NCI-H748 treated with DMSO at 0.1 percent for 48 hours (cell line): ENCODE measurements around the gene ATXN3.

Experiments
- DNase-seq: peaks from one replicate; lab custom pipeline; 2025; lab: John Stamatoyannopoulos, UW

The ATXN3 gene

DNA sequence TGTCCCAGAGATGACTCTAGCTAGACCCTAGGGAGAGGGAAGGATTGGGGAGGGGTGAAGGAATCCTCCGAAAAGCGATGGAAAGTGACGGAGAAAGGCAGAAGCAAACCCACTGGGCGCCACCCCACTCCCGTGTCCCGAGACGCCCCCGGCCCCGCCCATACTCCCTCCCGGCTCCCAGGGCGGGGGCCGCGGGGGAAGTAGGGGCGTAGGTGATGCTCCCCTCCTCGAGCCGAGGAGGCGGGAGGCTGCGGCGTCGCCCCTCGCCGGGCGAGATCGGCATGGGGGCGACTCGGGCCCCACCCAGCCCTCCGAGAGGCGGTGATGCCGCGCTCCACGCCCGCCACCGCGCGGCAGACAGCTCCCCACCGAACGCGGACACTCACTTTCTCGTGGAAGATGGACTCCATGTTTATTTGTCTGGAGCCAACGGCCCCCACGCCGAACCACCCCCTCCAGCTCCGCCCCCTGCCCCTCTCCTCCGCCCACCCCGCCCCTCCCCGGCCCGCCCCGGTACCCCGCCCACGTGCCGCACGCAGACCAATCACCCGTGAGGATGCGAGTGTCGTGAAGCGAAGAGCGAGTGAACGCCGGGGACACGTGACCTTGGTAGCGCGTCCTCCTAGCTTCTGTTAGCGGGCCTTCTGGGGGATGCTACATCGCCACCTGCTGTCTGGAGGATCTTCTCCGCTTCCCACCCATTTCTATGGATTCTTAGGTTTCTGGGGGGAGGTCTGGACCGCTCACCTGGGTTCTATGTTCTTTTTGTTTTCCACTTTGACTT, at the start of gene ATXN3:
Gene ATXN3, minus strand, starts transcription at position 440 of the 784 bp plus-strand sequence. Its CDS starts 30 bp downstream, at position 410.
- DNase-seq, result peak; percentile 96

DNA sequence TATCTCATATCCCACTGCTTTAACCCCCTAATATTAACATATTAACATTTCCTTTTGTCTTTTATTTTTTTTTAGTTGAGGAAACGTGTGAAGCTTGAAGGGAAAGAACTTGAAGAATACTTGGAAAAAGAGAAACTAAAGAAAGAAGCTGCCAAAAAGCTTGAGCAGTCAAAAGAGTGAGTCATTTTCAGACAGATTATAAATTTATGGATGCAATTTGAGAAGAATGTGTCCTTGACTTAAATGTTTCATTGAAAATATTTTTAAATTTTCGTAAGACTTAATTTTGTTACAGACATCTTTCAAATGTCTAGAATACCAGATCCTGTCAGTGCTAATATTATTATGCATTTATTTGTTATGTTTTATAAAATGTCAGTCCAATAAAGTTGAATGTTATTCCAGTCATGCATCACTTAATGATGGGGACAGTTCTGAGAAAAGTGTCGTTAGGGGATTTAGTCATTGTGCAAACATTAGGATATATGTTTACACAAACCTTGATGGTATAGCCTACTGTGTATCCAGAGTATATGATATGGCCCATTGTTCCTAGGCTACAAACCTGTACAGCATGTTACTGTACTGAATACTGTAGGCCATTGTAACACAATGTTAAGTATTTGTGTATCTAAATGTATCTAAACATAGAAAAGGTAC, 48.0 kb upstream of the ATXN3 start:
- DNase-seq, result peak; percentile 77

DNA sequence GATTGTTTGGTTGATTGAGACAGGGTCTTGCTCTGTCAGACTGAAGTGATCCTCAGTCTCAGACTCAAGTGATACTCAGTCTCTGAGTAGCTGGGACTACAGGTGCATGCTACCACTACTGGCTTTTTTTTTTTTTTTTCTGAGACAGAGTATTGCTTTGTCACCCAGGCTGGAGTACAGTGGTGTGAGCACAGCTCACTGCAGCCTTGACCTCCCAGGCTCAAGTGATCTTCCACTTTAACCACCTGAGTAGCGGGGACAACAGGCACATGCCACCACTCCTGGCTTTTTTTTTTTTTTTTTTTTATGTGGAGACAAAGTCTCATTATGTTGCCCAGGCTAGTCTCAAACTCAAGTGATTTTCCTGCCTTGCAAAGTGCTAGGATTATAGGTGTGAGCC, 47.2 kb upstream of the ATXN3 start:
- no peak for DNase-seq

DNA sequence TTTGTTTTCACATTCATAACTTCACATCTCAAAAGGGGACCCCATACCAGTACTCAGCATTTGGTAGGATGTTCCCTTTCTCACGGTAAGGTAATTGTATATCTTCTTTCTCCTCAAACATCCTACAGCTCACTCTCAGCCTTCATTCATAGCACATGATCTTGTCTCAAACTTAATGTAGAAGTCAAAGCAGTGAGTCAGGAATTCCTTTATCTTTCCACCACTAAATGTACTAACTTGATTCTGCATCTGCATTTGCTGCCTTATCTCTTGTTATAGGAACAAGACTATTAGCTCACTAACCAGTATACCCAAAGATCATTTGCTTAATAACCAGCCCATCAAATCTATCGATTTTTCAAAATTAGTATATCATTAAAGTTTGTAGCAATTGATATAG, 38.3 kb upstream of the ATXN3 start:
- no peak for DNase-seq

DNA sequence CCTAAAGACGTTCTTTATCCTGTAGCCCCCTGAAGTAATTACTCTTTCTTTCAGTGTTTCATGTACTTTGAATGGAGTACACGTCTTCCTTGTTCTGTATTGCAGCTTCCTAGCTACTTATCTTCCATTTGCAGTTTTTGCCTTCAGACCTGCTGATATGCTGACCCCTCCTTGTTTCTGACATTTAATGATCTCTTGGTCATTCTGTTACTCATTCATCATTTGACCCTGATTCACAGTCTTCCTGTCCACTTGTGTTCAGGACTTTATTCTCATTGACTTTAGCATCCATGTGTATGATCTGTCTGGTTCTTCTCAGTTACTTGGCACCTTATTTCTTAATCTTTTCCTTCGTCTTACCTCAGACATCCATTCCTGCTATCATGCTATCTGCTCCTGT, 37.6 kb upstream of the ATXN3 start:
- DNase-seq, result no peak

DNA sequence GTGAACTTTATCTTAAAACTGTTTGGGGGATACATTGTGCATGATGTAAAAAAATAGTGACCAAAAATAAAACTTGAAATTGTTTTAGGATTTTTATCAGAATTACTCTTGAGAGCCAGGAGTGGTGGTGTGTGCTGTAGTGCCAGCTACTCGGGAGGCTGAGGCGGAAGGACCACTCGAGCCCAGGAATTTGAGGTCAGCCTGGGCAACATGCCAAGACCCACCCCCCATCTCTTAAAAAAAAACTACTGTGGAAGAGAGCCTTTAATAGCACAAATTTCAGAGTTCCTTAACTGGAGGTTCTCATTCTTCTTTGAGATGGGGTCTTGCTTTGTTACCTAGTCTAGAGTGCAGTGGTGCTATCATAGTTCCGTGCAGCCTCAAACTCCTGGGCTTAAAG, 36.9 kb upstream of the ATXN3 start:
- no peak for DNase-seq

DNA sequence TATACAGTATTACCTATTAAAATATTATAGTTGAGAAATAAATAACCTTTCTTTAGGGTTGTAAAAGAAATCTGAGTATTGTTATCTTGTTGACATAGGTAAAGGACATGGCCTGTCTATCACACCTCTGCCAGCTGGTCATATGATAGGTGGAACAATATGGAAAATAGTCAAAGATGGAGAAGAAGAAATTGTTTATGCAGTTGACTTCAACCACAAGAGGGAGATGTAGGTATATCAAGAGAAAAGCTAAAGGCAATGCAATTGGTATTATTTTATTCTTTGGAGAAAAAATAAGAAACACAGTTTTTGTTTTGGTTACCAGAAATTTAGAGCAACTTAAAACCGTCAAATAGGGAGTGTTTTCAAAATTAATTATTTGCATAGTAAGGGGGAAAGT, 28.9 kb upstream of the ATXN3 start:
- DNase-seq, result peak; percentile 58

DNA sequence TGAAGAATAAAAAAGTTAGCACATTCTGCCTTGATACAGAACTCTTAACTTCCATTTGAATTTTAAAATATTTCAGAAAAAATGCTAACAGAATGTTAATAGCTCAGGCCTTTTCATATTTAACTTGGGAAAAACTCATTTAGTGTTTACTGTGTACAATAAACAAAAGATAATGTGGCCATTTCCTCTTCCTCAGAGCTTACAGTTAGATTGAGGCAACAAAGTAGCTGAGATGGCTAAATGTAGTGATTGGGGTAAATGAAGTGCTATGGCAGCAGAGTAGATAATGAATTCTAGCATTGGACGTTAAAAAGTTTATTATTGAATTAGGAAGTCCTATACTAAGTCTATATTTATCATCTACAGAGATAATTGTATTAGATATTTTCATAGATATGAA, 28.1 kb upstream of the ATXN3 start:
- no peak for DNase-seq

DNA sequence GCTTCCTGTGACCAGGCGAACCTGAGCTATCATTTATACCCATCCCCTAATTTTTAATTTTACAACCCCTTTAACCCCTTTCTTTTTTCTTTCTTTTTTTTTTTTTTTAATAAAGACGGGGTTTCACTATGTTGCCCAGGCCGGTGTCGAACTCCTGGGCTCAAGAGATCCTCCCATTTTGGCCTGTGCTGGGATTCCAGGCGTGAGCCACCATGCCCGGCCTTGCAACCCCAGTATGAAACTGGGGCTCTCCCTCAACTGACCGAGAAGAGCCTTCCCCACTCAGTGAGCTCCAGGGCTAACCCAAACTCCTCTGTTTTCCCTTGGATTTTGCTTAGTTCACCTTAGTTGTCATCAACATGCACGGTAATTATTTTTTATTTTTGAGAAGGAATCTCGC, 16.4 kb upstream of the ATXN3 start:
- DNase-seq, result no peak

DNA sequence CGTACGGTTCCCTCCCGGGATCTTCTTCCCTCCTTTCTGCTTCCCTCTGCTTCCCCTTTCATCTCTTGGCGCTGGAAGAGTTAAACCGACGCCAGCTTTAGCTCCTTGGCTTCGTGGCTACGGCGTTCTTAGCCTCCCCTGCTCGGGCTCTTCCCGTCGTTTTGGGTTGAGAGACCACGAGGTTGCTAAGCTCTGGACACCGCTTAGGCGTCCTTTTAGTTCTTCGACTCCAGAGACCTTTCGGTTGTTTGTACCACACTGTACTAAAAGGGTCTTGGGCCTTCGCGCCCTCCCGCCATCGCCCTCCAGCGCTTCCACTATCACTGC, 15.9 kb upstream of the ATXN3 start:
- no peak for DNase-seq

DNA sequence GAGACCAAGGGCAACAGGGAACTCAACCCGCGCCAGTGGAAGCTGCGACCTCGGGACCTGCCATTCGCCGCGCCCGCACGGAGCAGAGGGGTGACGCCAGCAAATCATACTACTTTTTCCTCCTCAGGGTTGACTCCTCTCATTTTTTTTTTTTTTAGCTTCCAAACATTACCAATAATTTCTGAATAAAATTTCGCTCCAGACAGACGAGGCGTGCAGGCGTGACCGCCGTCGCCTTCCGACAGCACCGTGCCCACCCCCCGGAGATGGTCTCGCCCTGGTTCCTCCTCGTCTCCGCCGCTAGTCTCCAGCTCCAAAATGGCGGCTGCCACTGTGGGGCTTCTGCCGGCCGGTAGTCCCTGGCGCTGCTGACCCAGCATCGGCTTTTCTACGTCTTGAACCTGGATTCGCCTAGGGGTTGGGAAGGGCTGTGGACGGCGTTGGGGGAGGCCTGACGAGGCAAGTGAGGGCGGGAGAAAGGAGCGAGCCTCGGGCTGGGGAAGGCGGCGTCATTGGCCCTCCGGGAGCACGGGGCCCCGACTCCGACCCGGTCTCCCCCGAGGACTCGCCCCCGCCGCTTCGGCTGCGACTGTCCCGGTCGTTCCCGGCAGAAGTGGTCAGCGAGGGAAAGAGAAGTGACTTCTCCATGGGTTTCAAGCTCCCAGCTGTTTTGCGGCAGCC, 15.4 kb upstream of the ATXN3 start, which contains the start of the genes CPSF2 and NDUFB1:
Gene CPSF2, plus strand, starts transcription at position 300 of the 681 bp plus-strand sequence. CDS start 9,016 bp downstream, outside the sequence.
Gene NDUFB1, minus strand, starts transcription at position 37 of the 681 bp plus-strand sequence. CDS start 4,069 bp downstream, outside the sequence.
- DNase-seq, result peak; percentile 80

DNA sequence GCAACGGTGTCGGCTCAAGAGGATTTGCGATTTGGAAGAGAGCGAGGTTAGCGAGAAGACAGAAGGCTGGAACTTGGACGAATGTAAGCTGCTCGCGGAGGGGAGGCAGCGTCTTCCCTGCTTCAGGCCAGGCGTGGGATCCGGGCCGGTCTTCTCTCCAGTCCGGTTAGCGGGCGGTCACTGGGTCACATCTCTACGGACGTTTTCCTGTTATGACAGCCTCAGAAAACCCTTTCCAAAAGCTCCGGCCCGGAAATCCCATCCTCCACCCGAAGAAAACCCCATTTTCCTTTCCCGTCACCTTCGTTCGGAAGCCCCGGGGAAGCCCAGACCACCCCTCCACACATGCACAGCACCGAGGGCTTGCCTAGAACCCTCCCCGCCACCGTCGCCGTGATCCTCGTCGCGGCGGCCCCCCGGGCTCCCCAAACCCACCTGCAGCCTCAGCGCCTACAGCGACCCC, 14.9 kb upstream of the ATXN3 start:
- no peak for DNase-seq

DNA sequence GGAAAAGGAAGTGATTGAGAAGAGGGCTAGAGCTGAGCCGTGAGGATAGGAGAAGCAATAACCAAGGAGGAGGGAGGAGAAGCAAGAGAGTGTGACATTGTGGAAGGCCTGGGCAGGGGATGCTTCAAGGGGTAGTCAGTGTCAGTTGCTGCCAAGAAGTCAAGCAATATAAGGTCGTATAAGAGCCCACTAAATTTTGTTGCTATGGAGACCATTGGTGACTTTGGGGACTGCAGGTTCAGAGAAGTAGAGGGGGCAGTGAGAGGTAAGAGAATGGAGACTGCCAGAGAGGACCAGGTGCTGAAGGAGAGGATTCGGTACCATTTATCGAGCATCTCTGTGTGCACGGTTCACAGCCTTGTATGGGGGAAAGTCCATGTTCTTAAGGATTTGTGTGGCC, 3.1 kb upstream of the ATXN3 start:
- no peak for DNase-seq

DNA sequence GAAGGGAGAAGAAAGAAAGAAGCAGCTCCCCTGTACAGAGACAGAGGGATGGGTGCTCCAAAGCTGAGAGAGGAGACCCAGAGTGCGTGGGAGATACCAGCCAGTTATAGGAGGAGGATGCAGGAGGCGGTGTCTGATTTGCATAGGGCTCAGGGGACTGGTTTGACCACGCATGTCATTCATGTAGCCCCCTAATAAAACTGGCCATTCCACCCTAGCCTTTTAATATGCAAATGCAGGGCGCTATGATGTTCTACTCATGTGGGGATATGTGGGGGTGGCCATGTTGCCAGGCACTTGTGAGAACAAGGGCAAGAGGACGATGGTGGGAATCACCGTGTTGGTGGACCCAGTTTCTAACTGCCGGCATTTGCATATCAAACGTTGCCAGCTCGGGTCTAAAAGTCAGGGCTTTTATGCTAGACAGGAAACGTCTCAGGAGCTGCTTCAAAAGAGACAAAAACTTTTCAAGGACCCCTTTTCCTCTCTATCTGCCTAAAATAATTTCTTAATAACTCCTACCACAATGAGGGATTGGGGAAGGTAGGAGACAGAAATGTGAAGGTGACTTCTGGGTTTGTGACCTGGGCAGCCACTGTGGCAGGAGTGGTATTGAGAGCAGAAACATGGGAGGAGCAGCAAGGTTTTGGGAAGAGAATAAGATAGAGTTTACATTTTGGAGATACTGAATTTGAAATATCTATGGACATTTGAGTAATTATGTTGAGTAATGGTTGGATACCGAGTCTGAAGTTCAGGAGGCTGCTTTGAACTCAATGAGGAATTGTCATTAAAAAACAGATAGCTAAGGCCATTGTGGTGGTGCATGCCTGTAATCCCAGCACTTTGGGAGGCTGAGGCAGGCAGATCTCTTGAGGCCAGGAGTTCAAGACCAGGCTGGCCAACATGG, 2.2 kb upstream of the ATXN3 start:
- no peak for DNase-seq

DNA sequence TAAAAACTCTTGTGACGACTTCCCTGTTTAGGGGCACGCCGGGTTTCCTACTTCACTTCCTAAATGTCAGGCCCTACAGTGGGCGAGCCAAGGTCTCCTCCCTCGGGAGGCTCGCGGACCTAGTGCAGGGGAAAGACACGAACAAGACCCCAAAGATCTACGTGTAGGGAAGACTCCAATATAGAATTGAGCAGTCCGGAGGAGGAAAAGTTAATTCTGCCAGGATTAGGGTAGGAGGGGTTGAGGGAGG, 564 bp downstream of the ATXN3 start:
- peak; percentile 75 for DNase-seq

DNA sequence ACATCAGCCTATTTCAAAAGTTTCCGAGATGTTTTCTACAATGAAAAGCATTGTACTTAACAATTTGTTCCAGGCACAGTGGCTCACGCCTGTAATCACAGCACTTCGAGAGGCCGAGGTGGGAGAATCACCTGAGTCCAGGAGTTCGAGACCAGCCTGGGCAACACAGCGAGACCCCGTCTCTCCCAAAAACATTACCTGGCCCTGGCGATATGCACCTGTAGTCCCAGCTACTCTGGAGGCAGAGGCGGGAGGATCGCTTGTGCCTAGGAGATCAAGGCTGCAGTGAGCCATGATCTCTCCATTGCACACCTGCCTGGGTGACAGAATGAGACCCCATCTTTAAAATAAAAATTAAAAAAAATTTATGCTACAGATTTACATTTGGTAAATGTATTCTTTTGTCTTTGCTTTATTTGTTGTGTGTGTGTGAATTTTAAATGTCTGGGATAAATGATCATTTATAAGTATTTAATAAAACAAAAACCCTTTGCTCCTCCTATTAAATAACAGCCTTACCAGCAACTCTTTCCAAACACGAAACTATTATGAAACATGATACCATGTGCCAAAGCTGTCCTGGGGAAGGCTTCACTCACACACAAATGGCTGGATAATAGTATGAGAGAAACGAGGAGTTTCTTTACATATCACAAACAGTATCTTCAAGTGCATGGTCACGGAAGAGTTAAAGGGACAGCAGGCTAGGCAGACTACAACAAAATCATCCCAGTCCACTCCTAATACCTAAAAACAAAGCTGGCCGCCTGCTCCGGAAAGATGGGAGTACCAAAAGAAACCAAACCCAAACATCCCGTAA, 1.1 kb downstream of the ATXN3 start:
- no peak for DNase-seq

DNA sequence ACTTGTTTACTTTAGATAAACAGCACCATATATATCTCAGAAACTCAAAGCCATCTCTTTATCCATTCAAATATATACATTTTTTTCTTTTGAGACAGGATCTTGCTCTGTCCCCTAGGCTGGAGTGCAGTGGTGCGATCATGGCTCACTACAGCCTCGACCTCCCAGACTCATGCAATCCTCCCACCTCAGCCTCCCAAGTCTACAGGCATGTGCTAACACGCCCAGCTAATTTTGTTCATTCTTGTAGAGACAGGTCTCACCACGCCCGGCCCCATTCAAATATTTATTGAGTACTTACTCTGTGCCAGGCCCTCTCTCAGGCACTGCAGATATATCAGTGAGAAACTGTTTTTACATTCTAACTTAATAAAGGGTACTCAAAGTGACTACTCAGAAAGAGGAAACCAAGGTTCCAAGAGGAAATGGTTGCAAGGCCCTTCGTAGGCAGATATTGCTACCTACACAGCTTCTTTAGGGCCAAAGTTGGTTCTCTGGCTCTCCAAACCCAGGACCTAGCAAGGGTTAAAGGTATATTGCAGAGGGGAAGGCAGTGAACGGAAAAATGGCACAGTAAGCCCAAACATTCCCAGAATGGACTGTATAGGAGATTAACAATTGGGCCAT, 2.9 kb downstream of the ATXN3 start:
- no peak for DNase-seq

DNA sequence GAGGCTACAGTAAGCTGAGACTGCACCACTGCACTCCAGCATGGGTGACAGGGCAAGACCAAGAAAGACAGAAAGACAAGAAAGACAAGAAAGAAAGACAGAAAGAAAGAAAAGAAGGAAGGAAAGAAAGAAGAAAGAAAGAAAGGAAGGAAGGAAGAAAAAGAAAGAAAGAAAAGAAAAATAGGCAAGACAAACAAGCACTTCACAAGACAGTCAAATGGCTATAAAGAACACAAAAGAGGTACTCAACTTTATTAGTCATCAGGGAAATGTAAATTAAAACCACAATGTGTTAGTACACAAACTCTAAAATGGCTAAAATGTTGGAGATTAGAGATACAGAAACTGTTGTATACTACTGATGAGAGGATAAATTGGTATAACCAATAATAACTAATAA, 6.6 kb downstream of the ATXN3 start:
- no peak for DNase-seq

DNA sequence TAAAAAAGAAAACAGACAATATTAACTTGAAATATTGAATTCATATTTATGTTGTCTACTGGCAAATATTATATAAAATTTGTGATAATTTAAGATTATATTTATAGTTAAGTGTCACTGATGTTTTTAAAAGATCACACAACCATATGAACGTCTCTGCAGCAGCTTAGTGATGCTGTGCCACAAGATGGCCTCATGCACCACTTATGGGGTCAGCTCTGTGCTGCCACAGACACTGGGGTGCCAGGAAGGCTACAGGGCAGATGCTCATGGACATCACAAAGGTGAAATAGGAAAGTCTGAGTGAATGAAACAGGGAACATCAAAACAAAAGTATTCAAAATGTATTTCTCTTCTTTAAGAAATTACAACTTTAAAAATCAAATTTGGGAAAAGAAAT, 13.1 kb downstream of the ATXN3 start:
- peak; percentile 21 for DNase-seq

DNA sequence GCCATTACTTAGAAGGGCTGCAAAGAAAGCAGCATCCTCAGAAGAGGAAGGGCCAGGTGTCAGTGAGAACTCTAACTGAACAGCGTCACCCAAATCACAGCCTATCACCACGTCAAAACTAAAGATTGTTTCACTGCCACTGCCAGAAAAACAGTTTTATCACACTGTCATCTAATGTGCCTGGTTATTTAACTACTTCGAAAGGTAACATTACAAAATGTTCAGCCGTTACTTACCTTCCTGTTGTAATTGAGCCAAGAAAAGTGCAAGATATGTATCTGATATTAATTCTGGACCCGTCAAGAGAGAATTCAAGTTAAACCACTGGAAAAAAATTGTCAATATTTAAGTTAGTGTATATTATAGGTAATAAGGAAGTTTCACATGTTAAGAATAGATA, 17.9 kb downstream of the ATXN3 start:
- DNase-seq, result no peak

DNA sequence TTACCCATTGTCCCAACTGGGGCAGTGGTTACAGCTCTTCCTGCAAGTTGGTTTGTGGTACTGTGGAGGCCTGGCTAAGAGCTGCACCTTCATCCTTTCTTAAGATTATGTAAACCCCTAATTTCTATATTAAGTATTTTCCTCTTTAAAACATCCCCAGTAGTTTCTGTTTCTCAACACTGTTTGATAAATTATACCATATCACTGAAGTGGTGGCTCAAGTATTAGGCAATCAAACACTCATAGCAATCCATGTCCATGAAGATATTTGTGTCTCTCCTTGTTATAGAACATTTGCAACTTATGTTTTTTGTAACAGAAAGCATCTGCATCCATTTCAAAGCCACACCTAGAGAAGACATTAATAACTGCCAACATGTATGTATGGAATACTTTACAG, 31.8 kb downstream of the ATXN3 start:
- no peak for DNase-seq
